Thyroid gland (tissue), 4 donors: Measurements from ENCODE around the gene CHST13. TPM values are rescaled to one million over a fixed set of nuclear protein-coding genes. Genes with fewer than 3 reads are reported as not detected.

ENCODE experiments used
- DNase-seq, 2 donors: peaks; one replicate each; pipeline ENCODE4 v3.0.0-alpha.2; 2019
- H3K27ac ChIP-seq, 3 donors: fragments of 200-600 bp; sonication (generic); 1 replicate in 2 of 3; 2 replicates in 1 of 3; pipeline ENCODE4 v1.5.1; 2016 to 2019; ENCODE audit warnings: mild to moderate bottlenecking in 1 of 3, moderate library complexity in 1 of 3
- H3K27me3 ChIP-seq: fragments of 200-600 bp; sonication (generic); one replicate; pipeline ENCODE4 v1.5.1; 2019
- H3K36me3 ChIP-seq, 2 donors: fragments of 200-600 bp; sonication (generic); one replicate each; pipeline ENCODE4 v1.5.1; 2016 to 2019
- H3K4me1 ChIP-seq, 2 donors: fragments of 200-600 bp; sonication (generic); one replicate each; pipeline ENCODE4 v1.5.1; 2017 to 2019
- H3K4me3 ChIP-seq, 3 donors: fragments of 200-600 bp; sonication (generic); replicated peaks in 1 of 3; 1 replicate in 2 of 3; 2 replicates in 1 of 3; pipeline ENCODE4 v1.5.1; 2016; ENCODE audit warnings: mild to moderate bottlenecking in 1 of 3
- H3K9me3 ChIP-seq: fragments of 200-600 bp; sonication (generic); one replicate; pipeline ENCODE4 v1.5.1; 2017
- CTCF ChIP-seq, 6 experiments: fragments of 200-600 bp in 3 of 6; fragments of 450-650 bp in 3 of 6; sonication (generic) in 3 of 6; IDR thresholded peaks; one replicate each; pipeline ENCODE4 v1.5.1; 2016 to 2019; ENCODE audit warnings: antibody characterized with exemption in 6 of 6, mild to moderate bottlenecking in 2 of 6, inconsistent platforms in 1 of 6, moderate library complexity in 1 of 6
- POLR2A ChIP-seq, 2 donors: fragments of 450-650 bp; IDR thresholded peaks; one replicate each; pipeline ENCODE4 v1.6.1; 2017; ENCODE audit warnings: antibody characterized with exemption in 2 of 2, mild to moderate bottlenecking in 2 of 2, moderate library complexity in 1 of 2
- WGBS, 2 donors: methylation state at CpG; one replicate each; pipeline ENCODE4 v1.1.5; 2017; 5-methylcytosine and 5-hydroxymethylcytosine counted together
- intact Hi-C: fragments of 100-400 bp; cut with DNase I; formaldehyde crosslinking; loops from one replicate; pipeline ENCODE4 v1.15.1; 2023
- total RNA-seq, 4 donors: library from RNA; depleted of rRNA; stranded (reverse); fragments of >200 nt; gene quantifications; one replicate each; pipeline ENCODE4 v1.2.3, GENCODE V29; 2016

CHST13 gene
- total RNA-seq, 4 donors from 2014 or later, result 0.13 to 0.56 TPM; not detected in 2

GRCh38 chr3:126556637-126557414 is 32.9 kb downstream of the CHST13 start:
- DNase-seq, result no peak
- H3K9me3 ChIP-seq, result no peaks in the 10 kb centered on the region
- H3K4me1 ChIP-seq, result no peaks in the 10 kb centered on the region
- intact Hi-C loops, result no loop called here
- TF ChIP-seq POLR2A (IDR thresholded peaks at IDR 0.05) (no peak), CTCF (IDR thresholded peaks at IDR 0.05) (no peak)
- H3K27me3 ChIP-seq, result no peaks in the 10 kb centered on the region
- 92 to 93% methylated on average over 7 to 8 of the region's 8 CpGs for WGBS, 2 donors
- no peak overlapping the region for H3K4me3 ChIP-seq
- no peak overlapping the region for H3K27ac ChIP-seq
- H3K36me3 ChIP-seq, result no peaks in the 10 kb centered on the region

GRCh38 chr3:126557415-126557745 is 33.4 kb downstream of the CHST13 start:
- Histone ChIP-seq H3K27me3 (no peaks in the 10 kb centered on the region), H3K27ac (no peak overlapping the region), H3K9me3 (no peaks in the 10 kb centered on the region), H3K4me1 (no peaks in the 10 kb centered on the region), H3K4me3 (no peak overlapping the region), H3K36me3 (no peaks in the 10 kb centered on the region)
- TF ChIP-seq CTCF (IDR thresholded peaks at IDR 0.05), result no peak
- DNase-seq, result no peak
- WGBS, 2 donors, result 90 to 92% methylated on average over 7 to 11 of the region's 11 CpGs
- intact Hi-C loops, result no loop called here

DNA sequence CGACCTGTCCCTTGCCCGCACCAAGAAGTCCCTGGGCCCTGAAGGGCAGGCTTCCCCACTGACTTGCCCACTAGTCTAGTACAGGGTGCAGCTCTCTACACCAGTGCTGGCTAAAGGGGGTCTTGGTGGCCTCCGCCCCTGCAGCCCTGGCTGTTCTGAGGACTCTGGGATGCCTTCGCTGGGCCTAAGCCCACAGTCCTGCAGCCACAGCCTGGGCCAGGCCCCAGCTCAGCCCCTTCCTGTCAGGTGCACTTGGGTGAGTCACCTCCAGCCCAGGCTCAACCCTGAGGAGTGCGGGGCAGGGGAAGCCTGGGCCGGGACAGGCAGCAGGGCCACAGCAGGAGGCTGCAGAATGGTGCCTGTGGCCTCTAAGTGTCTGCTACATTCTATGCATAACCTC is 33.8 kb downstream of the CHST13 start:
- TF ChIP-seq CTCF (IDR thresholded peaks at IDR 0.05) (no peak), POLR2A (IDR thresholded peaks at IDR 0.05) (no peak)
- Histone ChIP-seq H3K27me3 (no peaks in the 10 kb centered on the region), H3K4me1 (no peaks in the 10 kb centered on the region), H3K4me3 (no peak overlapping the region), H3K9me3 (no peaks in the 10 kb centered on the region), H3K36me3 (no peaks in the 10 kb centered on the region), H3K27ac (no peak overlapping the region)
- intact Hi-C loops, result no loop called here
- no peak for DNase-seq
- 51 to 93% methylated on average over 3 to 4 of the region's 6 CpGs for WGBS, 2 donors

DNA sequence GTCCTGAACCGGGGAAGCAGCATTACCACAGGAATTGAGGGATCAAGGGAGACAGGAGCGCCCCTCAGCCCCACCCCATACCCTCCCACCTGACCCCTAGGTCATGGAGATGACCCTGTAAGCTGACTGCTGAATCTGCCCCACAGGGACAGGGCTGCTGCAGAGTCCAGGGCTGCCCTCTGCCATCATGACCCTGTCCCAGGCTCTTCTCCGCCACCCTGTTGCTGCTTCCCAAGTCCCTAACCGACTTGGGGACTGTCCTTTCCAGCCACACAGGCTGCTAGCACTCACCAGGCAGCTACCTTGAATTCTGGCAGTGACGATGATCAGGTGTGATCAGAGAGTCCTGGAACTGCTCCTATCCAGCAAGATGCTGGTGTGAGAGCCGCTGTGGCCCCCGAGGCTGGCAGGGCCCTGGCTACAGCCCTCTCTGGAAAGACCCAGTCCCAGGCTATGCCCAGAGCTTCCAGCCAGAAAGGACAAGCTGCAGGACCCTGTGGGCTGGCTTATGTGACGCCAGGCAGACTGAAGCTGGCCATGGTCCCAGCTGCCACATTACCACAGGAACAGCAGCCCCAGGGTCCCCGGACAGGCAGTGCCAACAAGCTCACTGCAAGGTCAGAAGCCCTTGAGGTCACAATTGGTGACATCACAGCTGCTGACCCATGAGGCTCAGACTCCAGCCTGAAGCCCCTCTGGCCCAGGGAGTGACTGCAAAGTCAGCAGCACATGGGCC is 34.5 kb downstream of the CHST13 start, which contains the start of gene C3orf22:
Gene C3orf22, minus strand, starts transcription at position 597 of the 736 bp plus-strand sequence. CDS start 5,542 bp downstream, outside the sequence.
- H3K4me3 ChIP-seq, result no peak within 1 kb of the TSS
- H3K27ac ChIP-seq, result no peak within 1 kb of the TSS
- no peaks in the 10 kb centered on the region for H3K36me3 ChIP-seq
- no peak for DNase-seq
- 73 to 79% methylated on average over 7 to 8 of the region's 9 CpGs for WGBS, 2 donors
- intact Hi-C loops, result no loop called here
- no peaks in the 10 kb centered on the region for H3K9me3 ChIP-seq
- no peaks in the 10 kb centered on the region for H3K4me1 ChIP-seq
- no peak for TF ChIP-seq CTCF (IDR thresholded peaks at IDR 0.05)
- no peak for TF ChIP-seq POLR2A (IDR thresholded peaks at IDR 0.05)
- no peaks in the 10 kb centered on the region for H3K27me3 ChIP-seq

DNA sequence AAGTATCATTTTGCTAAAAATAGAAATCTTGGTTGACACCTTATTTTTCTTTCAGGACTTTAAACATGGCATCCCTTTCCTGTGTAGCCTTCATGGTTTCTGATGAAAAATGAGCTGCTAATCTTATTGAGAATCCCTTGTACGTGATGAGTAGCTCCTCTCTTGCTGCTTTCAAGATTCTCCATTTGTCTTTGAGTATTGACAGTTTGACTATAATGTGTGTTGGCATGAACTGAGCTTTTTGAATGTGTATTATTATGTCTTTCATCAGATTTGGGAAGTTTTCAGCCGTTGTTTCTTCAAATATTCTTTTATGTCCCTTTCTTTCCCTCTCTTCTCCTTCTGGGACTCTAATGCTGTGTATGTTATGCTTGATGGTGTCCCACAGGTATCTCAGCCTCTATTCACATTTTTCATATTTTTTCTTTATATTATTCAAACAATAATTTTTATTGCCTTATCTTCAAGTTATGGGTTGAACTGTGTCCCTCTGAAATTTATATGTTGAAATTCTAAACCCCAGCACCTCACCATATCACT is 38.9 kb downstream of the CHST13 start:
- H3K9me3 ChIP-seq, result no peaks in the 10 kb centered on the region
- H3K27ac ChIP-seq, result no peak overlapping the region
- intact Hi-C loops, result no loop called here
- no peaks in the 10 kb centered on the region for H3K36me3 ChIP-seq
- TF ChIP-seq POLR2A (IDR thresholded peaks at IDR 0.05) (no peak), CTCF (IDR thresholded peaks at IDR 0.05) (no peak)
- DNase-seq, result no peak
- H3K4me1 ChIP-seq, result no peaks in the 10 kb centered on the region
- 77 to 83% methylated on average over 2 of the region's 2 CpGs for WGBS, 2 donors
- no peak overlapping the region for H3K4me3 ChIP-seq
- no peaks in the 10 kb centered on the region for H3K27me3 ChIP-seq
